ENCODE results near the gene ACBD4.

Gene ACBD4

DNA sequence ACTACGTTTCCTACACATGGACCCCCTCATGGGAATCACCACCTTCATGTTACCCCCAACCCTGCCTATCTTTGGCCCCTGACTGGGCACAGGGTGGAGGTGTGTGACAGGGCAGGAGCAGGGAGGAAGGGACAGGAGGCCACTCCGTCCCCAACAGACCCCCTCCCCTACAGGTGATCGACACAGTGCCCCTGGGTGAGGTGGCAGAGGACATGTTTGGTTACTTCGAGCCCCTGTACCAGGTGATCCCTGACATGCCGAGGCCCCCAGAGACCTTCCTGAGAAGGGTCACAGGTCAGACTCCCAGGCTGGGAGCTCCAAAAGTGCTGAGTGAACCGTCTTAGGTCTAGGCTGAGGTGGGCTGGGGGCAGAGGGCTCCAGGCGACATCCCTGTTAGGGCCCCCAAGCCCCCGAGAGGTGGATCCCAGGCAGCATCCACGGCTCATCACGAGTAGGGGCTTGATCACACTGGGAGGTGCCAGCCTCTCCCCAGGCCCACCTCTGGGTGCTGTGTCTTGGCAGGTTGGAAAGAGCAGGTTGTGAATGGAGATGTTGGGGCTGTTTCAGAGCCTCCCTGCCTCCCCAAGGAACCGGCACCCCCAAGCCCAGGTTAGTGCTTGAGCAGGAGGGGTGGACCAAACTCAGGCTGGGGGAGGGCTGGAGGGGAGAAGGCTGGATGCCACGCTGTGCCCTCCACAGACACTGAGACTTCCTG, 1.5 kb downstream of the ACBD4 start:
- DNase-seq (ENCODE audit: low read depth in 2 of 2): no peak

GRCh38 chr17:45137561-45138305, 2.2 kb downstream of the ACBD4 start:
- no peak for DNase-seq (ENCODE audit: low read depth in 2 of 2)

DNA sequence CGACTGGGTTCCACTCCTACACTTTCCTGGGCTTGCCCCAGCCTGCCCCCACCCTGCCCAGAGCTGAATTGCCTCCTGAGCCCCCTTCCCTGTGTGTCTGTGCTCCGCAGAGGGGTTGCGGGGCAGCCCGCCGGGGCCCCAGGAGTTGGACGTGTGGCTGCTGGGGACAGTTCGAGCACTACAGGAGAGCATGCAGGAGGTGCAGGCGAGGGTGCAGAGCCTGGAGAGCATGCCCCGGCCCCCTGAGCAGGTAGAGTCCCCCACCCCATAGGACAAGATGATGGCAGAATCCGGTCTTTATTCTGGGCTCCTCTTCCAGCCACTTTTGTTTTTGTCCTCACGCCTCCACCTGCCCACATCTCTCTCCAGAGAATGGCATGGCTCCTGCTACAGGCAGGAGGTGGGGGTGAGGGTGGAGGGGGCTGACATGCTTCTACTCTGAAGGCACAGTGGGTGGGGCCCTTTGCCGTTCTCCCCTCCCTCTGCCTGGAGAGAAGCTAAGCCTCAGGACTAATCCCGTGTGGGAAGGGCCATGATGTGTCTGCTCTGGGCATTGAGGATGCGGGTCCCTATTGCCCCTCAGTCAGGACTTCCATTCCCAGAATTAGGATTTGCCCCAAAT, 3.5 kb downstream of the ACBD4 start:
- DNase-seq (ENCODE audit: low read depth in 2 of 2): no peak

GRCh38 chr17:45139533-45139920, 4.0 kb downstream of the ACBD4 start:
- DNase-seq (ENCODE audit: low read depth in 2 of 2): no peak

DNA sequence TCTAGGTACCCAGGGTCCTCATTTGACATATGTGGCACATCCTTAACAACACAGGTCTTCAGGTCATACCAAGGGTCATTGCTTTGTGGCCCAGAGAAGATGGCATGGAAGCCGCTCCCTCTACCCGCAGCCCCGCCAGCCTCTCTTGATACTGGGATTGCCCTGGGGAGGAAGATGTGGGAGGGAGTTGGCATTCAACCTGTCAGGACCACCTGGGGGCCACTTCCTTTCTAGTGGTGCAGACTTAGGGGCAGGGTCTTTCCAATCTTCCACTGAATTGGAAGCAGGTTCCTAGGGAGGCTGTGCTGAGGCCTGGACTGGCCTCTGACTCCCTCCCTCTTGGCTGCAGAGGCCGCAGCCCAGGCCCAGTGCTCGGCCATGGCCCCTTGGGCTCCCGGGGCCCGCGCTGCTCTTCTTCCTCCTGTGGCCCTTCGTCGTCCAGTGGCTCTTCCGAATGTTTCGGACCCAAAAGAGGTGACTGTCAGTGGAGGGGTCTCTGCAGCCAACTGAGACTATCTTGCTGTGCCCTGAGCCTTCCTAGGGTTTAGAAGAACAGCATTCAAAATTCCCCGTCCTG, 7.7 kb downstream of the ACBD4 start:
- DNase-seq (ENCODE audit: low read depth in 2 of 2): no peak

- no peak for DNase-seq (ENCODE audit: low read depth in 2 of 2)
These were observed 8.3 kb downstream of the ACBD4 start for GRCh38 chr17:45143767-45144198.

- no peak for DNase-seq (ENCODE audit: low read depth in 2 of 2)
These were observed 8.9 kb downstream of the ACBD4 start for GRCh38 chr17:45144199-45145034.

- no peak for DNase-seq (ENCODE audit: low read depth in 2 of 2)
These were observed 9.5 kb downstream of the ACBD4 start for GRCh38 chr17:45145035-45145389.

- no peak for DNase-seq (ENCODE audit: low read depth in 2 of 2)
These were observed 10.7 kb downstream of the ACBD4 start for GRCh38 chr17:45146166-45146565.

DNA sequence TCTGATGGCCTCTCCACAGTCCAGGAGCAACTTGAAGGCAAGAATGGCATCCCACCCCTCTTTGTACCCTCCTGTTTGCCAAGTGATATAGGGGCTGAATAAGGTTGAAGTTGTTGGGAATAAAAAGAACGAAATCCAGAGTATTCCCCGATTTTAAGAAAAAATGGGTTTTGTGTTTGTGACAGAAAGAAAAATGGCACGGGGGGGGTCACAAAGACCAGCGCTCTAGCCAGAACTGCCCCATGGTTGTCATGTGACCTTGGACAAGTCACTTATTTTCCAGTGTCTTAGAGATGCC, 11.1 kb downstream of the ACBD4 start:
- no peak for DNase-seq (ENCODE audit: low read depth in 2 of 2)

DNA sequence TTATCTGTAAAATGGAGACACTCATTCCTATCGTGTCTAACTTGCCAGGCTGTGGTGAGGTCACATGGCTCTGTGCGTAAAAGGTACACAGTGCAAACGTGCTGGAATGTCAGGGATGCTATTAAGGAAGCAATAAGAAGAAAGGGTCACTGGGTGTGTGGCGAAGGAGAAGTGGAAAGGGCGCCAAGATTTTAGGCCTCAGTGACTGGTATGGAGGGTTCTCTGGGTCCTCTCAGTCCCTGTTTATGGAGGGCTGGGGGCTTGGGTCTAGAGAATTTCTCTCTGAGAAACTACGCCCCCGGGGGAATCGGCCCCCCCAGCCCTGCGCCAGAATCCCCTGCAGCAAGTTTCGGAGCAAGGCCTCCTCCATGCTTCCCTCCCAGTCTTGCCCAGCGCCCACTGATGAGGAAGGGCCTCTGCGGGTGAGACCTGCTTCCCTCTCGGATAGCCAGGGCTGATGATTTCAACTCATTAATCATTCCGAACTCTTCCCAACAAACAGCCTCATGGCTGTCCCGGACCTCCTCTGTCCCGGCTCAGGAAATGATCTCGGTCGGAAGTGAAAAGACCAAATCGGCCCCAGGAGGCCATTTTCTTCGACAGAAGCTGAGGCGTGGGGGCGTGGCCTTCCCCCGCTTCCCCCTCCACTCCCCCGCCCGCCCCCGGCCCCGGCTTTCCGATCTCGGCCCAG, 11.5 kb downstream of the ACBD4 start:
- DNase-seq (ENCODE audit: low read depth in 2 of 2): no peak

GRCh38 chr17:45147581-45148182, 12.2 kb downstream of the ACBD4 start:
- peak; percentile 61 to 72 for DNase-seq (ENCODE audit: low read depth in 2 of 2)

DNA sequence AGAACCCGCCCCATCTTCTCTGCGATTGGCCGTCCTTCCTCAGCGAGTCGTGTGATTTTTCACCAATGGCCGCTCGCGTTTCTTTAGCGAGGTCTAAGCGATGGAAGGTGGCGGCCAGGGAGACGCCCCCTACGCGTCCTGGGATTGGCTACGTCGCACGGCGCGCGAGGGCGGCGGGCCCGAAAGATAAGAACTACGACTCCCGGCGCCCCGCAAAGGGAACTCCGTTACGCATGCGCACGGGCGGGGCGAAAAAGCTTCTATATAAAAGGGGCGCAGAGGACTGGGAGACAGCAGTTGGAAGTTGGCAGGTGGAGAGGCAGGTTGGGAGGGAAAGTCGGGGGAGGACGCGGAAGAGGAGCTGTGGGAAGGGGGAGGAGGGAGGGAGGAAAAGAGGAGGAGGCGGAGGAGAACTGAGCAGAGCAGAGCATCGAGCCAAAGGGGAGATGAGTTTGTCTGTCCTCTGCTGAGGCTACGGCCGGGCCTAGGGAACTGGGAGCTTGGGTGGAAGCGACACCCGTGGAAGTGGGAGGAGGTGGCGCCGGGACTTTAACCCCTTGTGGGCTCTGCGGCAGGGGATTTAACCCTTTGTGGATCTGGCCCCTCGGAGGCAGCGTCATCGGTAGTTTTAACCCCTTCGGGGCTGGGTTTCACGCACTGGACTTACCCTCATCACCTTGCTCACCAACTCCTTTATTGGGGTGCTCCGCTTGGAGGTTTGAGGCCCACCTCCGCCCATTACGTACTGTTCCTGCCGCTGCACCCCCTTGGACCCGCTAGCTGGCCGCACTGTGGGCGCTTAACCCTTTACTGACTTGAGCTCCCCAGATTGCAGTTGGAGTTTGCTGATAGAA, 12.9 kb downstream of the ACBD4 start, which contains the start of gene HEXIM1:
Gene HEXIM1 (plus strand): TSS at position 293 of the 854 bp plus-strand sequence. CDS start 716 bp downstream, outside the sequence.
- peak; percentile 96 to 99 for DNase-seq (ENCODE audit: low read depth in 2 of 2)

DNA sequence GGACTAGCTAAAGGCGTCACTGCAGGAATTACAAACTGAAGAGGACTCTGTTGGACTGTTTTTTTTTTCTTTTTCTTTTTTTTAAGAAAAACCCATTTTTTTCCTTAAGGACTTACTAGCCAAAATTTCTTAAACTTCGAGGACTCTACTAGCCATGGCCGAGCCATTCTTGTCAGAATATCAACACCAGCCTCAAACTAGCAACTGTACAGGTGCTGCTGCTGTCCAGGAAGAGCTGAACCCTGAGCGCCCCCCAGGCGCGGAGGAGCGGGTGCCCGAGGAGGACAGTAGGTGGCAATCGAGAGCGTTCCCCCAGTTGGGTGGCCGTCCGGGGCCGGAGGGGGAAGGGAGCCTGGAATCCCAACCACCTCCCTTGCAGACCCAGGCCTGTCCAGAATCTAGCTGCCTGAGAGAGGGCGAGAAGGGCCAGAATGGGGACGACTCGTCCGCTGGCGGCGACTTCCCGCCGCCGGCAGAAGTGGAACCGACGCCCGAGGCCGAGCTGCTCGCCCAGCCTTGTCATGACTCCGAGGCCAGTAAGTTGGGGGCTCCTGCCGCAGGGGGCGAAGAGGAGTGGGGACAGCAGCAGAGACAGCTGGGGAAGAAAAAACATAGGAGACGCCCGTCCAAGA, 13.7 kb downstream of the ACBD4 start:
- DNase-seq (ENCODE audit: low read depth in 2 of 2): peak; percentile 44 to 68

- no peak for DNase-seq (ENCODE audit: low read depth in 2 of 2)
These were observed 14.5 kb downstream of the ACBD4 start for GRCh38 chr17:45149669-45150664.

DNA sequence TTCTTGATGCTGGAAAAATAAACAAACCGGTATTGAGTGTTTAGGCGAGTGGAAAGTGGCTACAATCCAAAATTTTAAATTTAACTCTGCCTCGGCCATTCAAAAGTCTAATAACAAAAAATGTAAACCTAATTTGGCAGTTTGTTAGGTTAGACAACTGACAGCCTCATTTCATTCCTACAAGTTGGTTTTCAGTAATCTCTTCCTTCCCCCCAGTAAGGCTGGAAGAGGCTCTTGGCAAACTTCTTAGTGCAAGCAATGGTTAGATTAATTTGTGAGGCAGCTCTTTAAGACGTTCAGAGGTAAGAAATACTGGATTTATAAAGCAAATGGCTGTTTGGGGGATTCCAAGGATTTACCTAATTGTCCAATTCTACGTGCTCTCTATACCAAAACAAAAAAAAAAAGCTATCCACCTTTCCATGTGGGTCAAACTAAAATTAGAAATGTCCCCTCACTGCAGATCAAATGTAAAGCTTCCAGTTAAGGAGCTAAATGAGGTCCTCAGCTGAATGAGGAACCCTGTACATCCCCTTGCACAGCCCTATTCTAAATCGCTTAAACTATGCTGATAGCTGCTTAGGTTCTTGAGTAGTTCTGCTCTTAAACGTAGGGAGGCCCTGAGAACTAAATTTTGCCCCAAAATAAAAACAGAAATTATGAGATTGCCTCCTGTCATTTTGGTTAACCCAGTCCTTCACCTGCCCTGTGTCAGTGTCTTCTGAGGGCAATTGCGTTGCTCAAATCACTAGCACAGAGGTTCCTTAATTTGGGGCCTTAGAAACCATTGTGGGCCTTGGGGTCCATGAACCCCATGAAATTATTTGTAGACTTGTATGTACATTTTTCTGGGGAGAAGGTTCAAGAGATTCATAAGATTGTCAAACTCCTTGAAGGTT, 15.7 kb downstream of the ACBD4 start:
- no peak for DNase-seq (ENCODE audit: low read depth in 2 of 2)

DNA sequence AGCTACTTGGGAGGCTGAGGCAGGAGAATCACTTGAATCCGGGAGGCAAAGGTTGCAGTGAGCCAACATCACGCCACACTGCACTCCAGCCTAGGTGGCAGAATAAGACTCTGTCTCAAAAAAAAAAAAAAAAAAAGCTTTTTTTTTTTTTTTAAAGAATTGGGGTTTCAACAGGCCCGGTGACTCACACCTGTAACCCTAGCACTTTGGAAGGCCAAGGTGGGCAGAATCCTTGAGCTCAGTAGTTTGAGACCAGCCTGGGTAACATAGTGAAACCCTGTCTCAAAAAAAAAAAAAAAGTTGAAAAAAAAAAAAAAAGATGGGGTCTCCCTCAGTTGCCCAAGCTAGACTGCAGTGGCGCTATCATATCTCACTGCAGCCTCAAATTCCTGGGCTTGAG, 19.5 kb downstream of the ACBD4 start:
- DNase-seq (ENCODE audit: low read depth in 2 of 2): no peak
